ENCODE data around the gene CNTN4. TPM values are rescaled to one million over a fixed set of nuclear protein-coding genes. Genes with fewer than 3 reads are reported as not detected.

CNTN4 gene
- total RNA-seq, 1 experiment from 2014 or later, result 1.6 TPM

- Histone ChIP-seq H3K23ac (ENCODE audit: insufficient read length, low read depth, low read length) (no peak overlapping the region), H3K4ac (ENCODE audit: low read depth, low read length) (no peak overlapping the region), H3K27me3 (ENCODE audit: insufficient read depth, low read length) (no peaks in the 10 kb centered on the region), H4K5ac (ENCODE audit: insufficient read length, low read depth, low read length) (no peak overlapping the region), H2AK5ac (ENCODE audit: insufficient read length, low read length) (no peak overlapping the region), H3K4me2 (ENCODE audit: insufficient read depth, insufficient read length, low read length) (no peak overlapping the region), H2AFZ (ENCODE audit: low read length) (no peak overlapping the region), H3K4me1 (ENCODE audit: insufficient read depth, low read length) (peaks cover 2% of the 10 kb centered on the region; the same call in 1 of the 2 replicates), H3K9ac (ENCODE audit: extremely low read depth, insufficient read length, low read length) (no peak overlapping the region), H4K8ac (replicated peaks; ENCODE audit: insufficient read length, low read depth, low read length) (no peak overlapping the region), H2BK120ac (ENCODE audit: low read depth, low read length, poor library complexity, severe bottlenecking) (no peak overlapping the region), H3K14ac (ENCODE audit: insufficient read depth, low read length) (no peak overlapping the region), H4K91ac (ENCODE audit: insufficient read length, low read depth, low read length) (no peak overlapping the region), H3K18ac (ENCODE audit: insufficient read length, low read depth, low read length) (no peak overlapping the region), H3K56ac (ENCODE audit: insufficient read length, low read depth, low read length) (no peak overlapping the region), H2BK20ac (ENCODE audit: low read depth, low read length, poor library complexity, severe bottlenecking) (no peak overlapping the region), H3K27ac (ENCODE audit: insufficient read length, low read depth, low read length) (no peak overlapping the region), H3K79me2 (ENCODE audit: insufficient read depth, low read length) (no peaks in the 10 kb centered on the region), H3K79me1 (ENCODE audit: insufficient read depth, low read depth, low read length, poor library complexity, severe bottlenecking) (no peaks in the 10 kb centered on the region), H2BK12ac (ENCODE audit: insufficient read length, low read depth, low read length) (no peak overlapping the region), H4K20me1 (ENCODE audit: control insufficient read depth, insufficient read depth, insufficient read length) (no peaks in the 10 kb centered on the region), H2BK15ac (ENCODE audit: low read depth, low read length) (no peak overlapping the region), H3K23me2 (ENCODE audit: insufficient read length, low read depth, low read length, poor library complexity, severe bottlenecking) (no peaks in the 10 kb centered on the region), H3K9me3 (ENCODE audit: control insufficient read depth, low read depth, low read length) (no peaks in the 10 kb centered on the region), H2BK5ac (ENCODE audit: insufficient read length, low read length) (no peak overlapping the region), H3T11ph (ENCODE audit: low read length) (no peak overlapping the region)
- Mint-ChIP-seq H3K4me1 (peaks cover 12 to 16% of the 10 kb centered on the region in 2 experiments), H3K4me3 (no peak overlapping the region), H3K9me3 (no peaks in the 10 kb centered on the region), H3K36me3 (ENCODE audit: insufficient read depth in 1 of 3, low read depth in 3 of 3) (no peaks in the 10 kb centered on the region), H3K27ac (no peak overlapping the region), H3K27me3 (ENCODE audit: low read depth) (no peaks in the 10 kb centered on the region; the same call in 1 of the 2 replicates)
- no CpG with 5 or more reads among the region's 2 CpGs for WGBS (ENCODE audit: extremely low coverage, insufficient read length, low lambda C conversion rate)
- no peak for DNase-seq
- no peak for TF ChIP-seq CTCF (conservative IDR thresholded peaks at IDR 0.05)
These were observed 967.7 kb downstream of the CNTN4 start for GRCh38 chr3:3066378-3066777.

Measured in H9 (cell line).